SK-N-SH treated with all-trans-retinoic acid at 6 μM for 48 hours (cell line): Measurements from ENCODE around the gene ASB7.

Source experiments
- CSDC2 ChIP-seq: fragments of 250-450 bp; sonication (Bioruptor Pico); IDR thresholded peaks from 2 replicates; pipeline ENCODE4 v1.5.0; 2020; ENCODE audit warnings: mild to moderate bottlenecking, moderate library complexity
- CSRNP3 ChIP-seq: fragments of 250-450 bp; sonication (Bioruptor Pico); IDR thresholded peaks from 2 replicates; pipeline ENCODE4 v1.5.1; 2021; ENCODE audit warnings: mild to moderate bottlenecking, moderate library complexity
- PATZ1 ChIP-seq: fragments of 250-450 bp; sonication (Bioruptor Pico); IDR thresholded peaks from 2 replicates; pipeline ENCODE4 v1.8.0; 2020; ENCODE audit warnings: mild to moderate bottlenecking, moderate library complexity, borderline replicate concordance
- PPARA ChIP-seq: fragments of 250-450 bp; sonication (Bioruptor Pico); IDR thresholded peaks from 2 replicates; pipeline ENCODE4 v1.5.0; 2020; ENCODE audit warnings: mild to moderate bottlenecking, borderline replicate concordance
- RARB ChIP-seq: fragments of 250-450 bp; sonication (Bioruptor Pico); IDR thresholded peaks from 2 replicates; pipeline ENCODE4 v1.8.0; 2021; ENCODE audit warnings: mild to moderate bottlenecking, moderate library complexity
- TCF4 ChIP-seq: fragments of 250-450 bp; sonication (Bioruptor Pico); IDR thresholded peaks from 2 replicates; pipeline ENCODE4 v1.8.0; 2021; ENCODE audit warnings: mild to moderate bottlenecking, moderate library complexity, borderline replicate concordance
- TSHZ2 ChIP-seq: fragments of 250-450 bp; sonication (Bioruptor Pico); IDR thresholded peaks from 2 replicates; pipeline ENCODE4 v1.5.0; 2020; ENCODE audit warnings: mild to moderate bottlenecking, moderate library complexity
- ZFP3 ChIP-seq: fragments of 250-450 bp; sonication (Bioruptor Pico); IDR thresholded peaks from 2 replicates; pipeline ENCODE4 v1.5.0; 2020; ENCODE audit warnings: mild to moderate bottlenecking, moderate library complexity
- ZFP30 ChIP-seq: fragments of 450-650 bp; formaldehyde crosslinking; IDR thresholded peaks from 2 replicates; pipeline ENCODE4 v1.5.0; 2022; ENCODE audit warnings: mild to moderate bottlenecking, moderate library complexity
- ZNF70 ChIP-seq: fragments of 450-650 bp; formaldehyde crosslinking; IDR thresholded peaks from 2 replicates; pipeline ENCODE4 v1.5.0; 2020; ENCODE audit warnings: mild to moderate bottlenecking, moderate library complexity
- ZNF8 ChIP-seq: fragments of 450-650 bp; formaldehyde crosslinking; IDR thresholded peaks from 2 replicates; pipeline ENCODE4 v1.5.0; 2020; ENCODE audit warnings: mild to moderate bottlenecking, moderate library complexity

GRCh38 chr15:100615801-100616200, 13.4 kb downstream of the ASB7 start:
- no peak for TF ChIP-seq TSHZ2 (CRISPR knock-in tag)
- no peak for TF ChIP-seq ZFP3 (CRISPR knock-in tag)
- no peak for TF ChIP-seq TCF4 (CRISPR knock-in tag)
- TF ChIP-seq CSRNP3 (CRISPR knock-in tag), result no peak
- no peak for TF ChIP-seq RARB
- TF ChIP-seq CSDC2, result no peak
- TF ChIP-seq ZFP30 (CRISPR knock-in tag), result no peak
- no peak for TF ChIP-seq ZNF8 (CRISPR knock-in tag)
- no peak for TF ChIP-seq PATZ1 (CRISPR knock-in tag)
- no peak for TF ChIP-seq ZNF70 (CRISPR knock-in tag)
- no peak for TF ChIP-seq PPARA (CRISPR knock-in tag)
